NCI-H1105 (cell line): ENCODE measurements around the gene LIF.

Source experiments
- DNase-seq: peaks from one replicate; lab custom pipeline; 2025; lab: John Stamatoyannopoulos, UW

Gene LIF

GRCh38 chr22:30245985-30246813 lies at the start of gene LIF:
LIF (minus strand) TSS chr22:30246759; CDS start chr22:30246695, 64 bp downstream.
- no peak for DNase-seq

- no peak for DNase-seq
Measured at GRCh38 chr22:30296324-30296723, 49.8 kb upstream of the LIF start.

GRCh38 chr22:30295576-30295975 lies 49.0 kb upstream of the LIF start:
- no peak for DNase-seq

- DNase-seq, result no peak
Measured at GRCh38 chr22:30294830-30295229, 48.3 kb upstream of the LIF start.

- DNase-seq, result no peak
Measured at GRCh38 chr22:30294066-30294465, 47.5 kb upstream of the LIF start.

- DNase-seq, result no peak
Measured at GRCh38 chr22:30293026-30293425, 46.5 kb upstream of the LIF start.

GRCh38 chr22:30292069-30292970 lies 45.8 kb upstream of the LIF start:
- no peak for DNase-seq

GRCh38 chr22:30291058-30291892 lies 44.7 kb upstream of the LIF start:
- no peak for DNase-seq

- DNase-seq, result no peak
Measured at GRCh38 chr22:30290342-30291057, 43.9 kb upstream of the LIF start.

- no peak for DNase-seq
Measured at GRCh38 chr22:30289980-30290313, 43.4 kb upstream of the LIF start.

- peak; percentile 96 for DNase-seq
Measured at GRCh38 chr22:30289141-30289979, 42.8 kb upstream of the LIF start, which contains the start of gene CASTOR1. CASTOR1 (minus strand) TSS chr22:30289505; CDS start chr22:30289497, 8 bp downstream.

- DNase-seq, result no peak
Measured at GRCh38 chr22:30288419-30289140, 42.0 kb upstream of the LIF start.

GRCh38 chr22:30287648-30288418 lies 41.3 kb upstream of the LIF start:
- DNase-seq, result no peak

- DNase-seq, result no peak
Measured at GRCh38 chr22:30286813-30287647, 40.5 kb upstream of the LIF start.

- DNase-seq, result no peak
Measured at GRCh38 chr22:30286331-30286730, 39.8 kb upstream of the LIF start.

- DNase-seq, result no peak
Measured at GRCh38 chr22:30285846-30286200, 39.3 kb upstream of the LIF start.

GRCh38 chr22:30285176-30285845 lies 38.8 kb upstream of the LIF start:
- DNase-seq, result no peak

- no peak for DNase-seq
Measured at GRCh38 chr22:30284666-30285065, 38.1 kb upstream of the LIF start.
